Mucosa of descending colon (tissue), 3 donors: Measurements from ENCODE around the gene SCN5A. TPM values are rescaled to one million over a fixed set of nuclear protein-coding genes. Genes with fewer than 3 reads are reported as not detected.

ENCODE experiments used
- ATAC-seq: fragments of 200-7000 bp; cut with Tn5 transposase; one replicate; pipeline ENCODE4 v1.9.1; 2020; ENCODE audit warnings: mild to moderate bottlenecking, moderate library complexity
- DNase-seq, 3 donors: peaks; one replicate each; pipeline ENCODE4 v3.0.0-alpha.2; 2020
- H3K36me3 ChIP-seq: fragments of 200-600 bp; one replicate; pipeline ENCODE4 v1.8.0; 2021; ENCODE audit warnings: low read depth, mild to moderate bottlenecking
- H3K4me1 ChIP-seq: fragments of 200-600 bp; one replicate; pipeline ENCODE4 v1.8.0; 2021; ENCODE audit warnings: low read depth, mild to moderate bottlenecking
- H3K4me3 ChIP-seq: fragments of 200-600 bp; one replicate; pipeline ENCODE4 v1.8.0; 2021; ENCODE audit warnings: mild to moderate bottlenecking
- H3K9me3 ChIP-seq: fragments of 200-600 bp; one replicate; pipeline ENCODE4 v1.8.0; 2021; ENCODE audit warnings: mild to moderate bottlenecking
- intact Hi-C, 2 donors: fragments of 100-400 bp; cut with DNase I in 1 of 2; cut with micrococcal nuclease in 1 of 2; formaldehyde crosslinking; loops; one replicate each; pipeline versions ENCODE4 v1.11.0 to v1.11.1; 2022; cut with DNase I, micrococcal nuclease
- total RNA-seq, 3 donors: library from RNA; stranded (reverse); fragmentation: NEBNext Ultra II Directional in 2 of 3; extraction: Animal tissue kit (Norgen Biotek cat#: 25700) in 2 of 3; gene quantifications; one replicate each; pipeline versions ENCODE4 v1.2.1 to v1.2.4, GENCODE V29; 2021 to 2023
- TF ChIP-seq, protein P1 (sequence below): fragments of 200-600 bp; IDR thresholded peaks from one replicate; pipeline ENCODE4 v1.8.0; 2022; ENCODE audit warnings: antibody characterized with exemption, mild to moderate bottlenecking
- donor health status: DM: no; HTN: no; CAD: no; lungs with moderate emphysema.
- donor health status: DM: no; HTN: no; CAD: no.
- donor health status: DM: no; HTN: yes; CAD: no.

SCN5A gene
- total RNA-seq, 3 donors from 2014 or later, result 0.31 to 1.3 (median 0.32) TPM

- DNase-seq, result no peak
Measured at GRCh38 chr3:38597502-38598060, 51.9 kb downstream of the SCN5A start.

DNA sequence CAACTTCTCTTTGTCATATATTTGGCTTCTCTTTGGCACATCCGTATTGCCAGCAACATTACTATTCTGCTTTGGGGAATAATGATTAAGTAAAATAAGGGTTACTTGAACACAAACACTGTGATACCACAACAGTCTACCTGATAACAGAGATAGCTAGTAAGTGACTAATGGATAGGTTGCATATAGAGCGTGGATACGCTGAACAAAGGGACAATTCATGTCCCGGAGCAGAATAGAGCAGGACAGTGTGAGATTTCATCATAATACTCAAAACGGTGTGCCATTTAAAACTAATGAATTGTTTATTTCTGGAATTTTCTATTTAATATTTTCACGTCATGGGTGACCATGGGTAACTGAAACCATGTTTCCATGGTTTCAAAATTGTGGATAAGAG lies 54.1 kb downstream of the SCN5A start:
- Histone ChIP-seq H3K9me3 (no peaks in the 10 kb centered on the region), H3K36me3 (no peaks in the 10 kb centered on the region), H3K4me1 (no peaks in the 10 kb centered on the region), H3K4me3 (no peak overlapping the region)
- TF ChIP-seq, protein P1, sequence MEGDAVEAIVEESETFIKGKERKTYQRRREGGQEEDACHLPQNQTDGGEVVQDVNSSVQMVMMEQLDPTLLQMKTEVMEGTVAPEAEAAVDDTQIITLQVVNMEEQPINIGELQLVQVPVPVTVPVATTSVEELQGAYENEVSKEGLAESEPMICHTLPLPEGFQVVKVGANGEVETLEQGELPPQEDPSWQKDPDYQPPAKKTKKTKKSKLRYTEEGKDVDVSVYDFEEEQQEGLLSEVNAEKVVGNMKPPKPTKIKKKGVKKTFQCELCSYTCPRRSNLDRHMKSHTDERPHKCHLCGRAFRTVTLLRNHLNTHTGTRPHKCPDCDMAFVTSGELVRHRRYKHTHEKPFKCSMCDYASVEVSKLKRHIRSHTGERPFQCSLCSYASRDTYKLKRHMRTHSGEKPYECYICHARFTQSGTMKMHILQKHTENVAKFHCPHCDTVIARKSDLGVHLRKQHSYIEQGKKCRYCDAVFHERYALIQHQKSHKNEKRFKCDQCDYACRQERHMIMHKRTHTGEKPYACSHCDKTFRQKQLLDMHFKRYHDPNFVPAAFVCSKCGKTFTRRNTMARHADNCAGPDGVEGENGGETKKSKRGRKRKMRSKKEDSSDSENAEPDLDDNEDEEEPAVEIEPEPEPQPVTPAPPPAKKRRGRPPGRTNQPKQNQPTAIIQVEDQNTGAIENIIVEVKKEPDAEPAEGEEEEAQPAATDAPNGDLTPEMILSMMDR, result no peak
- ATAC-seq (no peak), DNase-seq (no peak)
- intact Hi-C loops, result no loop called here

More at GRCh38 chr3:38597502-38598060, 51.9 kb downstream of the SCN5A start:
- TF ChIP-seq, protein P1, result no peak
- intact Hi-C loops, result no loop called here
- Histone ChIP-seq H3K9me3 (no peaks in the 10 kb centered on the region), H3K4me3 (no peak overlapping the region), H3K36me3 (no peaks in the 10 kb centered on the region), H3K4me1 (no peaks in the 10 kb centered on the region)
- no peak for ATAC-seq

DNA sequence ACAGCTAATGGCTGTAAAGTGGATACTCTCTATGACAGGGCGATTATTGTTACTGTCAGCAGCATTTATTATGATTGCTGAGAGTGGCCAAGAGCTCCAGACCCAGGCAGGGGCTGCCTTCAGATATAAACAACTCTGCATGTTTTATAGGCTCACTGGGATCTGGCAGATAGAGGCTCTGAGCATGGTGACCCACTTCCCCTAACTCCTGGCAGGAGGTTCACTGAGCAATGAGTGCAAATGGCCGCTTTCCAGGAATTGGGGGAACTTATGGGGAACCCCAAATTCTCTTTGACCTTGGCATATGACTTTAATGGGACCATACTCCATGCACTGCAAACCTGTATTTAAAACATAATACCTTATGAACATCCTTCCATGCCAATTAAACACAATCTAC lies 59.0 kb downstream of the SCN5A start:
- DNase-seq (no peak), ATAC-seq (no peak)

DNA sequence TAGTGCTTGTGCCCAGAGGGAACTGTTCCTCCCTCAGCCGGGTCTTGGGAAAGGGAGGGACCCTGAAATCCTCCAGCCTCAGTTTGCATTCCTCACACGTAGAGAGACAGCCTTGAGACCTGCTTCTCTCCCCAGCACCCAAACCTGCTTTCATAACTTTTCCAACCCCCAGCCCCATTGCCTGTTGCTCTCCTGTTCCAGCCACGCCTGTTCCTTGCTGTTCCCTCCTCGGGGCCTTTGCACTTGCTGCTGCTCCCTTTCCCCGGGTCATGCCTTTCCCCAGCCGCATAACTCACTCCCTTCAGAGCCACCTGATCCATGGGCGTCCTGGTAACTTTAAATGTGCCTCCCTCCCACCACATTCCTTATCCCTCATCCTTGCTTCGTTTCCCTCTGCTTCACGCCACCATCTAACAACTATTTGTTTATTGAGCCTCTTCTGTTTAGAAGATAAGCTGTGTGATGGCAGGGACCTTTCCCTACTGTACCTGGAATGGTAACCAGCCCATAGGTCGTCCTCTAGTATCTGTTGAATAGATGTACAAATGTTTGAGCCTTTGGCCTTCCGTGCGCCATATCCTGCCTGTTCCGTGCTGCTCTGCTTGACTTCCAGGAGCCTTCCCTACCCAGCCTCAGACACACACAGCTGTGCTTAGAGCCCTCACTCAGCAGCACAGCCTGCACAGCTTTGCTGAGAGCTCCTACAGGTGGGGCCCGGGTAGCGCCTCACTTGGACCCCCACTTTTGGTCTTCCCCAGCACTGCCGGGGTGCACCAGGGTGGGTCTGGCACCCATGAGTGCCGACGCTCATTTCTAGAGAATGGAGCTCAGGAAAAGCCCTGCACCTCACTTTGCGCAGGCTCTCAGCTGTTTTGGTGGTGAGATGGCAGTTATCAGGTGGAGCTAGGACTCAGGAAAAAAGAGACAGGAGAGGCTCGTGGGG lies 60.2 kb downstream of the SCN5A start:
- no peaks in the 10 kb centered on the region for H3K4me1 ChIP-seq
- no peaks in the 10 kb centered on the region for H3K36me3 ChIP-seq
- ATAC-seq (no peak), DNase-seq (no peak)
- TF ChIP-seq, protein P1, result no peak
- no peaks in the 10 kb centered on the region for H3K9me3 ChIP-seq
- intact Hi-C loops, result no loop called here
- H3K4me3 ChIP-seq, result no peak overlapping the region

More for the DNA sequence above, 59.0 kb downstream of the SCN5A start:
- no peaks in the 10 kb centered on the region for H3K4me1 ChIP-seq
- no peaks in the 10 kb centered on the region for H3K9me3 ChIP-seq
- intact Hi-C loops, result no loop called here
- H3K36me3 ChIP-seq, result no peaks in the 10 kb centered on the region
- TF ChIP-seq, protein P1, result no peak
- H3K4me3 ChIP-seq, result no peak overlapping the region

- H3K9me3 ChIP-seq, result no peaks in the 10 kb centered on the region
- no peaks in the 10 kb centered on the region for H3K36me3 ChIP-seq
- no peak for DNase-seq
- no peak overlapping the region for H3K4me3 ChIP-seq
- intact Hi-C loops, result no loop called here
- TF ChIP-seq, protein P1, result no peak
- ATAC-seq, result no peak
- H3K4me1 ChIP-seq, result no peaks in the 10 kb centered on the region
Measured at GRCh38 chr3:38588371-38588971, 61.0 kb downstream of the SCN5A start.
